ENCODE measurements around the gene OR7A17. TPM values are rescaled to one million over a fixed set of nuclear protein-coding genes. Genes with fewer than 3 reads are reported as not detected.

OR7A17 gene
- total RNA-seq, 1 donor from 2014 or later = not detected

DNA sequence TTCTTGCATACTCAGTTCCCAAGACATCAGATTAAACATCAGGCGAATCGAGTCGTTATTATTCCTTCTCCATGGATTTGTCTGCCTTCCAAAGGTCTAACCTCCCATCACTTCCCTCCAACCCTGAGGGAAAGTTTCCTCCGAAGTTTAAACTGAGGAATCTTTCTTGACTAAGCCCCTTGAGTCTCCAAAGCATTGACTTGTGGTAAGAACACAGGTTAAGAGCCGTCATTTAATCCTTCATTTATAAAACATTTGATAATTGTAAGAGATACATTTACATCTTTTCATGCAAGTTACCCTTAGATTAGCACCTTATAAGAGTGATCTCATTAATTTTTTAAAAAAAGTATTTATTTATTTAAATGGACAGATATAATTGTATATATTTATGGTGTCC, 37.1 kb downstream of the OR7A17 start, which contains the start of gene OR7A10:
Gene OR7A10, minus strand, starts transcription at position 101 of the 400 bp plus-strand sequence. CDS start 7,045 bp downstream, outside the sequence.
- TF ChIP-seq, protein P1, sequence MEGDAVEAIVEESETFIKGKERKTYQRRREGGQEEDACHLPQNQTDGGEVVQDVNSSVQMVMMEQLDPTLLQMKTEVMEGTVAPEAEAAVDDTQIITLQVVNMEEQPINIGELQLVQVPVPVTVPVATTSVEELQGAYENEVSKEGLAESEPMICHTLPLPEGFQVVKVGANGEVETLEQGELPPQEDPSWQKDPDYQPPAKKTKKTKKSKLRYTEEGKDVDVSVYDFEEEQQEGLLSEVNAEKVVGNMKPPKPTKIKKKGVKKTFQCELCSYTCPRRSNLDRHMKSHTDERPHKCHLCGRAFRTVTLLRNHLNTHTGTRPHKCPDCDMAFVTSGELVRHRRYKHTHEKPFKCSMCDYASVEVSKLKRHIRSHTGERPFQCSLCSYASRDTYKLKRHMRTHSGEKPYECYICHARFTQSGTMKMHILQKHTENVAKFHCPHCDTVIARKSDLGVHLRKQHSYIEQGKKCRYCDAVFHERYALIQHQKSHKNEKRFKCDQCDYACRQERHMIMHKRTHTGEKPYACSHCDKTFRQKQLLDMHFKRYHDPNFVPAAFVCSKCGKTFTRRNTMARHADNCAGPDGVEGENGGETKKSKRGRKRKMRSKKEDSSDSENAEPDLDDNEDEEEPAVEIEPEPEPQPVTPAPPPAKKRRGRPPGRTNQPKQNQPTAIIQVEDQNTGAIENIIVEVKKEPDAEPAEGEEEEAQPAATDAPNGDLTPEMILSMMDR (IDR thresholded peaks at IDR 0.05) = no peak
- H3K36me3 ChIP-seq = no peaks in the 10 kb centered on the region
- ATAC-seq (no peak), DNase-seq (no peak)
- H3K27ac ChIP-seq = no peak within 1 kb of the TSS
- H3K27me3 ChIP-seq (ENCODE audit: low read depth) = peaks cover 18% of the 10 kb centered on the region
- no peaks in the 10 kb centered on the region for H3K4me1 ChIP-seq
- no peaks in the 10 kb centered on the region for H3K9me3 ChIP-seq
- no peak within 1 kb of the TSS for H3K4me3 ChIP-seq
- intact Hi-C loops (cut with DNase I) = no loop called here

DNA sequence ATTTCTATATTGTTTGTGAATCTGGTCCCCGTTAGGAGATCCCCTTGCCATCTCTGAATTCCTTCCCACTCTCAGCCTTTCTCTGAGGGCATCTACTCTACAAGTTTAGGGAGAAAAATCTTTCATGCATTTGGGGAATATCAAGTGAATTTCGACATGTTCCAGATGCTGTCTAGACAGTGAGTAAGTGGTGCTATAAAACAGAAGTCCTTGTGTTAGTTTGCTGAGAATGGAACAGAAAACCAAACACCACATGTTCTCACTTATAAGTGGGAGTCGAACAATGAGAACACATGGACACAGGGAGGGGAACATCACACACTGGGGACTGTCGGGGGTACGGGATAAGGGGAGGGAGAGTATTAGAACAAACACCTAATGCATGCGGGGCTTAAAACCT, 42.4 kb downstream of the OR7A17 start:
- TF ChIP-seq, protein P1 (IDR thresholded peaks at IDR 0.05) = no peak
- DNase-seq = no peak

DNA sequence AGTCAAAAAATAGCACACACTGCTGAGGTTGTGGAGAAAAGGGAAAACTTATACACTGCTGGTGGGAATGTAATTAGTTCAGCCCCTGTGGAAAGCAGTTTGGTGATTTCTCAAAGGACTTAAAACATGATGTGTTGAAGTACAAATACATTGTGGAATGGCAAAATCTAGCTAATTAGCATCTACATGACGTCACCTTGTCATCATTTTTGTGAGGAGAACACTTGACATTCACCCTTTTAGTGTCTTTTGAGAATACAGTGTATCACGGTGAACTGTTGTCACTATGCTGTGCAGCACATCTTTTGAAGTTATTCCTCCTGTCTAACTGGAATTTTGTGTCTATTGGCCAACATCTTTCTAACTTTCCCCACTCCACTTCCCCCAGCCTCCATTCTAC, 42.8 kb downstream of the OR7A17 start:
- H3K4me1 ChIP-seq = no peaks in the 10 kb centered on the region
- intact Hi-C loops (cut with DNase I) = no loop called here
- no peaks in the 10 kb centered on the region for H3K9me3 ChIP-seq
- ATAC-seq (no peak), DNase-seq (no peak)
- no peak overlapping the region for H3K4me3 ChIP-seq
- peaks cover 7% of the 10 kb centered on the region for H3K27me3 ChIP-seq (ENCODE audit: low read depth)
- H3K27ac ChIP-seq = no peak overlapping the region
- H3K36me3 ChIP-seq = no peaks in the 10 kb centered on the region
- TF ChIP-seq, protein P1 (IDR thresholded peaks at IDR 0.05) = no peak

More for the DNA sequence above, 42.4 kb downstream of the OR7A17 start:
- no peaks in the 10 kb centered on the region for H3K36me3 ChIP-seq
- no peak for ATAC-seq
- H3K4me1 ChIP-seq = no peaks in the 10 kb centered on the region
- peaks cover 7% of the 10 kb centered on the region for H3K27me3 ChIP-seq (ENCODE audit: low read depth)
- no peak overlapping the region for H3K27ac ChIP-seq
- no peak overlapping the region for H3K4me3 ChIP-seq
- no peaks in the 10 kb centered on the region for H3K9me3 ChIP-seq
- intact Hi-C loops (cut with DNase I) = no loop called here

DNA sequence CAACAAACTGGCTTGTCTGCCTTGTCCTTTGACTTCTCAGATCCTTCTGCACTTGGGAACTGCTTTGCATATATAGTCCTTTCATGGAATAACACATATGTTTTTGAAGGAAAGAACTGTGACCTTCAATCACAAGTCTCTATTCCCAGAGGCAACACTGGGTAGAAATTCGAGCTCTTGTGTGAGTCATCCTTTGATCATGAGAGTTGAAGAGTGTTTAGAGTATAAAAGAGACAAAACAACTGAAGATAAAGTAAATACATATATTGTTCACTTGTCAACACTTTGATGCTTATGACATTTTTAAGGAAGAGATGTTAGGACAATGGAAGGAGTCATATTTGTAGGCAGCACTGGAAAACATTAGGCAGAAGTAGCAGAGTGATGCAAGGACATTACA, 45.7 kb downstream of the OR7A17 start:
- intact Hi-C loops (cut with DNase I) = no loop called here
- H3K27ac ChIP-seq = no peak overlapping the region
- no peaks in the 10 kb centered on the region for H3K36me3 ChIP-seq
- no peaks in the 10 kb centered on the region for H3K4me1 ChIP-seq
- H3K4me3 ChIP-seq = no peak overlapping the region
- no peaks in the 10 kb centered on the region for H3K9me3 ChIP-seq
- TF ChIP-seq, protein P1 (IDR thresholded peaks at IDR 0.05) = no peak
- ATAC-seq = no peak
- DNase-seq = no peak
- peaks cover under 1% of the 10 kb centered on the region for H3K27me3 ChIP-seq (ENCODE audit: low read depth)

DNA sequence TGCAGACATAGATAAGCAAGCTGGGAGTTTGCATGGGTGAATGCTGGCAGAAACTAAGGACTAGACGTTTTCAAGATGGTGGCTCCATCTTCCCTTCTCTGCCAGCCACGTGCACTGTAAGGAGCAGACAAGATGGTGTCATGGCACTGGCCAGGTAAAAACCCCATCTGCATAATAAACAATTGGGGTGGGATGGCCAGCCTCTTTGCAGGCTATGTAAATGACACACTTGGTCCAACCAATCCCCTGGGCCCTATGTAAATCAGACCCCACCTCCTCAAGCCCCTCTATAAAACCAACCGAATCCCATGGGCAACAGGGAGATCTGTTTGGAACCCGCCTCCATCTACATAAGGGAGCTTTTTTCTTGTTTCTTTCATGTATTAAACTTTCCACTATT, 48.5 kb downstream of the OR7A17 start:
- Histone ChIP-seq H3K4me3 (no peak overlapping the region), H3K27ac (no peak overlapping the region), H3K4me1 (no peaks in the 10 kb centered on the region), H3K27me3 (ENCODE audit: low read depth) (no peaks in the 10 kb centered on the region), H3K36me3 (no peaks in the 10 kb centered on the region), H3K9me3 (no peaks in the 10 kb centered on the region)
- intact Hi-C loops (cut with DNase I) = no loop called here
- no peak for DNase-seq
- TF ChIP-seq, protein P1 (IDR thresholded peaks at IDR 0.05) = no peak
- no peak for ATAC-seq

DNA sequence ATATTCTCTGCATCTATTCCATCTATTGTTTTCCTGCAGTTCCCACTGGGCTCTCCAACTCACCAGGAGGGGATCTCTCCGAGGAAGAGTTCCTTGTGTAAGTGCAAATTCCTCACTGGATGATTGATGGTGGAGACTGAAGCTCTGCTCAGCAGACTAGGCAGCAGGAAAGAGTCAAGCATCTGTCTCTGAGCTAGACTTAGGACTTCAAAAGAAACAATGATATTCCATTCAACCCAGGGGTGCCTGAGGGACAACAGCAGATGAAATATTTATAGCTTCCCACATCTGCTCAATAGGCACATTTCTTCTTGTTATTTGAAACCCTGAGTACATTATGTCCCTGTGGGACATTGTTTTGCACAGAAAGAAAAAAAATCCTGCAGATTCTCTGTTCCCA, 50.9 kb downstream of the OR7A17 start, which contains the start of the genes OR7A5 and OR7C1:
Gene OR7A5, minus strand, starts transcription at position 175 of the 400 bp plus-strand sequence. CDS start 6,944 bp downstream, outside the sequence.
Gene OR7C1, minus strand, starts transcription at position 175 of the 400 bp plus-strand sequence. CDS start 35,049 bp downstream, outside the sequence.
- H3K9me3 ChIP-seq = no peaks in the 10 kb centered on the region
- H3K4me1 ChIP-seq = no peaks in the 10 kb centered on the region
- H3K27me3 ChIP-seq (ENCODE audit: low read depth) = no peaks in the 10 kb centered on the region
- no peaks in the 10 kb centered on the region for H3K36me3 ChIP-seq
- DNase-seq (no peak), ATAC-seq (no peak)
- intact Hi-C loops (cut with DNase I) = no loop called here
- TF ChIP-seq, protein P1 (IDR thresholded peaks at IDR 0.05) = no peak
- no peak within 1 kb of the TSS for H3K4me3 ChIP-seq
- H3K27ac ChIP-seq = no peak within 1 kb of the TSS
